Measurements from ENCODE around the gene REXO1. TPM values are rescaled to one million over a fixed set of nuclear protein-coding genes. Genes with fewer than 3 reads are reported as not detected.

The REXO1 gene
- total RNA-seq, 1 donor from 2014 or later, result 39.3 TPM

- no peak for TF ChIP-seq CTCF (IDR thresholded peaks at IDR 0.05)
- Mint-ChIP-seq H3K4me1 (ENCODE audit: unreplicated experiment) (peaks cover 8% of the 10 kb centered on the region), H3K27ac (ENCODE audit: unreplicated experiment) (no peak overlapping the region), H3K4me3 (ENCODE audit: unreplicated experiment) (no peak overlapping the region), H3K9me3 (ENCODE audit: unreplicated experiment) (no peaks in the 10 kb centered on the region), H3K27me3 (ENCODE audit: unreplicated experiment) (no peaks in the 10 kb centered on the region), H3K36me3 (ENCODE audit: unreplicated experiment) (no peaks in the 10 kb centered on the region)
- no peak for DNase-seq (ENCODE audit: extremely low spot score, unreplicated experiment)
Measured at GRCh38 chr19:1807695-1808394, 40.4 kb downstream of the REXO1 start.

- Mint-ChIP-seq H3K36me3 (ENCODE audit: unreplicated experiment) (no peaks in the 10 kb centered on the region), H3K27ac (ENCODE audit: unreplicated experiment) (no peak overlapping the region), H3K4me3 (ENCODE audit: unreplicated experiment) (no peak overlapping the region), H3K27me3 (ENCODE audit: unreplicated experiment) (no peaks in the 10 kb centered on the region), H3K9me3 (ENCODE audit: unreplicated experiment) (no peaks in the 10 kb centered on the region), H3K4me1 (ENCODE audit: unreplicated experiment) (peaks cover 2% of the 10 kb centered on the region)
- DNase-seq (ENCODE audit: extremely low spot score, unreplicated experiment), result no peak
- TF ChIP-seq CTCF (IDR thresholded peaks at IDR 0.05), result no peak
Measured at GRCh38 chr19:1807030-1807694, 41.1 kb downstream of the REXO1 start.

- H3K27ac Mint-ChIP-seq (ENCODE audit: unreplicated experiment), result no peak overlapping the region
- no peak for DNase-seq (ENCODE audit: extremely low spot score, unreplicated experiment)
- no peaks in the 10 kb centered on the region for H3K36me3 Mint-ChIP-seq (ENCODE audit: unreplicated experiment)
- no peak overlapping the region for H3K4me3 Mint-ChIP-seq (ENCODE audit: unreplicated experiment)
- TF ChIP-seq CTCF (IDR thresholded peaks at IDR 0.05), result no peak
- H3K4me1 Mint-ChIP-seq (ENCODE audit: unreplicated experiment), result peaks cover under 1% of the 10 kb centered on the region
- H3K27me3 Mint-ChIP-seq (ENCODE audit: unreplicated experiment), result no peaks in the 10 kb centered on the region
- H3K9me3 Mint-ChIP-seq (ENCODE audit: unreplicated experiment), result no peaks in the 10 kb centered on the region
Measured at GRCh38 chr19:1806184-1807029, 41.9 kb downstream of the REXO1 start.

- no peak for DNase-seq (ENCODE audit: extremely low spot score, unreplicated experiment)
- Mint-ChIP-seq H3K4me3 (ENCODE audit: unreplicated experiment) (no peak overlapping the region), H3K27ac (ENCODE audit: unreplicated experiment) (no peak overlapping the region)
Measured at GRCh38 chr19:1805401-1806183, 42.7 kb downstream of the REXO1 start.

More at GRCh38 chr19:1805401-1806183, 42.7 kb downstream of the REXO1 start:
- no peaks in the 10 kb centered on the region for H3K36me3 Mint-ChIP-seq (ENCODE audit: unreplicated experiment)
- no peaks in the 10 kb centered on the region for H3K27me3 Mint-ChIP-seq (ENCODE audit: unreplicated experiment)
- H3K9me3 Mint-ChIP-seq (ENCODE audit: unreplicated experiment), result no peaks in the 10 kb centered on the region
- TF ChIP-seq CTCF (IDR thresholded peaks at IDR 0.05), result no peak
- no peaks in the 10 kb centered on the region for H3K4me1 Mint-ChIP-seq (ENCODE audit: unreplicated experiment)
